Right lobe of liver (tissue), 6 donors: ENCODE results near the gene SLC13A3. TPM values are rescaled to one million over a fixed set of nuclear protein-coding genes. Genes with fewer than 3 reads are reported as not detected.
A peak's percentile ranks its signal among the peaks of the same experiment; 100 is the strongest.

ENCODE experiments used
- ATAC-seq, 4 donors: fragments of 200-7000 bp; cut with Tn5 transposase; one replicate each; pipeline ENCODE4 v1.9.1; 2020; ENCODE audit warnings: mild to moderate bottlenecking in 4 of 4, moderate library complexity in 4 of 4
- DNase-seq, 3 donors: peaks; one replicate each; pipeline ENCODE4 v3.0.0-alpha.2; 2020
- H3K27ac ChIP-seq, 3 donors: fragments of 200-600 bp; one replicate each; pipeline ENCODE4 v1.8.0; 2022
- H3K27me3 ChIP-seq, 2 donors: fragments of 200-600 bp; one replicate each; pipeline ENCODE4 v1.8.0; 2022
- H3K36me3 ChIP-seq, 4 donors: fragments of 200-600 bp; sonication (generic) in 1 of 4; one replicate each; pipeline versions ENCODE4 v1.5.1 to v1.8.0; 2017 to 2022; ENCODE audit warnings: control low read depth in 1 of 4
- H3K4me1 ChIP-seq, 4 donors: fragments of 200-600 bp; sonication (generic) in 1 of 4; one replicate each; pipeline versions ENCODE4 v1.5.1 to v1.8.0; 2017 to 2022; ENCODE audit warnings: control low read depth in 1 of 4
- H3K4me3 ChIP-seq, 3 donors: fragments of 200-600 bp; one replicate each; pipeline ENCODE4 v1.8.0; 2022
- H3K9me3 ChIP-seq, 4 donors: fragments of 200-600 bp; sonication (generic) in 1 of 4; one replicate each; pipeline versions ENCODE4 v1.5.1 to v1.8.0; 2017 to 2022; ENCODE audit warnings: control low read depth in 1 of 4
- CTCF ChIP-seq, 4 donors: fragments of 200-600 bp in 3 of 4; fragments of 450-650 bp in 1 of 4; IDR thresholded peaks; one replicate each; pipeline versions ENCODE4 v1.5.1 to v1.8.0; 2016 to 2022; ENCODE audit warnings: antibody characterized with exemption in 4 of 4, mild to moderate bottlenecking in 2 of 4
- POLR2A ChIP-seq: fragments of 450-650 bp; IDR thresholded peaks from one replicate; pipeline ENCODE4 v1.6.1; 2017; ENCODE audit warnings: antibody characterized with exemption, mild to moderate bottlenecking
- whole genome bisulfite sequencing: methylation state at CpG from one replicate; pipeline ENCODE4 v1.1.6; 2018; ENCODE audit warnings: low coverage, low lambda C conversion rate; ENCODE audit not compliant: insufficient coverage; ENCODE audit errors: missing lambda C conversion rate; 5-methylcytosine and 5-hydroxymethylcytosine counted together
- intact Hi-C, 2 donors: fragments of 100-400 bp; cut with DNase I; formaldehyde crosslinking; loops; one replicate each; pipeline versions ENCODE4 v1.11.2 to v1.14.1; 2022
- total RNA-seq, 6 experiments: library from RNA; depleted of rRNA in 2 of 6; stranded (reverse); fragments of >200 nt in 2 of 6; fragmentation: NEBNext Ultra II Directional in 3 of 6; extraction: Animal tissue kit (Norgen Biotek cat#: 25700) in 3 of 6; gene quantifications; one replicate each; pipeline versions ENCODE4 v1.1.0 to v1.2.4, GENCODE V29; 2016 to 2023
- donor health status: DM: no; HTN: yes; CAD: no.
- donor health status: DM: no; HTN: no; CAD: no.
- donor health status: DM: no; HTN: no; CAD: no.
- donor health status: DM: no; HTN: yes; CAD: no.
- donor health status: DM: no; HTN: yes; CAD: no.

Gene SLC13A3
- total RNA-seq, 6 experiments from 2014 or later = 3.7 to 14.6 (median 9.3) TPM

- H3K27ac ChIP-seq = no peak overlapping the region
- H3K27me3 ChIP-seq = no peaks in the 10 kb centered on the region
- intact Hi-C loops = no loop called here
- WGBS = 100% methylated on average over 1 of the region's 1 CpG
- DNase-seq = no peak
- no peaks in the 10 kb centered on the region for H3K9me3 ChIP-seq
- TF ChIP-seq CTCF (IDR thresholded peaks at IDR 0.05) (no peak), POLR2A (no peak)
- H3K36me3 ChIP-seq = no peaks in the 10 kb centered on the region
- no peak overlapping the region for H3K4me3 ChIP-seq
- peaks cover 0 to 28% (median 9%) of the 10 kb centered on the region in 4 donors for H3K4me1 ChIP-seq
- ATAC-seq = no peak
Measured at GRCh38 chr20:46644733-46645132, 6.5 kb downstream of the SLC13A3 start.

GRCh38 chr20:46644160-46644559 lies 7.1 kb downstream of the SLC13A3 start:
- no peak overlapping the region for H3K27ac ChIP-seq
- no peaks in the 10 kb centered on the region for H3K9me3 ChIP-seq
- peaks cover 0 to 28% (median 9%) of the 10 kb centered on the region in 4 donors for H3K4me1 ChIP-seq
- TF ChIP-seq POLR2A (no peak), CTCF (IDR thresholded peaks at IDR 0.05) (no peak)
- WGBS = 90% methylated on average over 3 of the region's 3 CpGs
- no peaks in the 10 kb centered on the region for H3K36me3 ChIP-seq
- ATAC-seq (no peak), DNase-seq (no peak)
- intact Hi-C loops = no loop called here
- no peak overlapping the region for H3K4me3 ChIP-seq
- no peaks in the 10 kb centered on the region for H3K27me3 ChIP-seq

- DNase-seq (no peak), ATAC-seq (no peak)
- Histone ChIP-seq H3K36me3 (no peaks in the 10 kb centered on the region), H3K27me3 (no peaks in the 10 kb centered on the region), H3K4me3 (no peak overlapping the region), H3K9me3 (no peaks in the 10 kb centered on the region), H3K4me1 (peaks cover 0 to 28% (median 9%) of the 10 kb centered on the region in 4 donors), H3K27ac (no peak overlapping the region)
- WGBS = 66% methylated on average over 4 of the region's 5 CpGs
- TF ChIP-seq POLR2A (no peak), CTCF (IDR thresholded peaks at IDR 0.05) (no peak)
- intact Hi-C loops = no loop called here
Measured at GRCh38 chr20:46642969-46643343, 8.3 kb downstream of the SLC13A3 start.

- intact Hi-C loops = no loop called here
- peaks cover 0 to 28% (median 9%) of the 10 kb centered on the region in 4 donors for H3K4me1 ChIP-seq
- peak overlapping the region in 1 of 3 donors; percentile 30 for H3K27ac ChIP-seq
- peak; percentile 42 to 70 (median 57) for ATAC-seq
- no peak overlapping the region for H3K4me3 ChIP-seq
- no peaks in the 10 kb centered on the region for H3K27me3 ChIP-seq
- peak; percentile 51 to 57 (median 57) for DNase-seq
- 63% methylated on average over 10 of the region's 12 CpGs for WGBS
- no peaks in the 10 kb centered on the region for H3K36me3 ChIP-seq
- TF ChIP-seq POLR2A (no peak), CTCF (IDR thresholded peaks at IDR 0.05) (no peak)
- H3K9me3 ChIP-seq = no peaks in the 10 kb centered on the region
Measured at GRCh38 chr20:46642265-46642968, 8.8 kb downstream of the SLC13A3 start.
